HepG2 (cell line): ENCODE measurements around the gene TMX3. TPM values are rescaled to one million over a fixed set of nuclear protein-coding genes. Genes with fewer than 3 reads are reported as not detected.

Experiments used
- ATRX ChIP-seq: sonication (generic); formaldehyde crosslinking; IDR thresholded peaks from 2 replicates; pipeline ENCODE4 v1.4.0; 2020; ENCODE audit warnings: missing genetic modification reagents, borderline replicate concordance
- GTF3A ChIP-seq: sonication (generic); formaldehyde crosslinking; conservative IDR thresholded peaks from 2 replicates; pipeline ENCODE4 v1.4.0; 2020; ENCODE audit warnings: mild to moderate bottlenecking, missing genetic modification reagents
- IRF2 ChIP-seq: IDR thresholded peaks from 2 replicates; pipeline ENCODE4 v1.6.1; 2018; ENCODE audit warnings: missing genetic modification reagents, missing compliant biosample characterization
- ZNF232 ChIP-seq: sonication (generic); formaldehyde crosslinking; IDR thresholded peaks from 2 replicates; pipeline ENCODE4 v1.4.0; 2020; ENCODE audit warnings: missing genetic modification reagents, borderline replicate concordance
- ZNF567 ChIP-seq: sonication (generic); formaldehyde crosslinking; IDR thresholded peaks from 2 replicates; pipeline ENCODE4 v1.8.1; 2023; ENCODE audit warnings: mild to moderate bottlenecking, missing genetic modification reagents, borderline replicate concordance
- ZNF589 ChIP-seq: sonication (generic); formaldehyde crosslinking; conservative IDR thresholded peaks from 2 replicates; pipeline ENCODE4 v1.8.0; 2022; ENCODE audit warnings: mild to moderate bottlenecking, moderate library complexity, missing genetic modification reagents
- polyA plus RNA-seq, 8 experiments: library from polyadenylated mRNA; depleted of rRNA in 3 of 8; stranded (reverse) in 7 of 8; unstranded in 1 of 8; fragments of >200 nt; fragmentation: Illumina TruSeq in 4 of 8; extraction: Trizol in 4 of 8; gene quantifications; 2 replicates each; pipeline versions ENCODE4 v1.2.1 to v1.2.3, GENCODE V29; 2011 to 2016; ENCODE audit warnings: low read depth in 4 of 8, missing spikeins in 1 of 8, mixed read lengths in 1 of 8; ENCODE audit not compliant: insufficient read depth in 1 of 8
- total RNA-seq, 5 experiments: library from RNA; depleted of rRNA; stranded (reverse); fragments of >200 nt; fragmentation: Illumina TruSeq; extraction: Trizol; gene quantifications; 2 replicates each; pipeline ENCODE4 v1.2.3, GENCODE V29; 2016; ENCODE audit warnings: low read depth in 1 of 5
- TF ChIP-seq, protein P1 (sequence below): sonication (generic); formaldehyde crosslinking; IDR thresholded peaks from 2 replicates; pipeline ENCODE4 v1.4.0; 2020; ENCODE audit warnings: mild to moderate bottlenecking, missing genetic modification reagents
- TF ChIP-seq, protein P2 (sequence below): sonication (generic); formaldehyde crosslinking; IDR thresholded peaks from 2 replicates; pipeline ENCODE4 v1.5.1; 2020; ENCODE audit warnings: mild to moderate bottlenecking, missing genetic modification reagents, moderate library complexity

Gene TMX3
- total and polyA plus RNA-seq, 2 of the 13 experiments (the other 11 are each of a cell fraction or from before 2014, with no cell fraction given): 12.9 to 25.0 TPM

GRCh38 chr18:68701353-68701752 is 13.6 kb downstream of the TMX3 start (continued):
- TF ChIP-seq ZNF232 (CRISPR knock-in tag): no peak
- TF ChIP-seq, protein P1, sequence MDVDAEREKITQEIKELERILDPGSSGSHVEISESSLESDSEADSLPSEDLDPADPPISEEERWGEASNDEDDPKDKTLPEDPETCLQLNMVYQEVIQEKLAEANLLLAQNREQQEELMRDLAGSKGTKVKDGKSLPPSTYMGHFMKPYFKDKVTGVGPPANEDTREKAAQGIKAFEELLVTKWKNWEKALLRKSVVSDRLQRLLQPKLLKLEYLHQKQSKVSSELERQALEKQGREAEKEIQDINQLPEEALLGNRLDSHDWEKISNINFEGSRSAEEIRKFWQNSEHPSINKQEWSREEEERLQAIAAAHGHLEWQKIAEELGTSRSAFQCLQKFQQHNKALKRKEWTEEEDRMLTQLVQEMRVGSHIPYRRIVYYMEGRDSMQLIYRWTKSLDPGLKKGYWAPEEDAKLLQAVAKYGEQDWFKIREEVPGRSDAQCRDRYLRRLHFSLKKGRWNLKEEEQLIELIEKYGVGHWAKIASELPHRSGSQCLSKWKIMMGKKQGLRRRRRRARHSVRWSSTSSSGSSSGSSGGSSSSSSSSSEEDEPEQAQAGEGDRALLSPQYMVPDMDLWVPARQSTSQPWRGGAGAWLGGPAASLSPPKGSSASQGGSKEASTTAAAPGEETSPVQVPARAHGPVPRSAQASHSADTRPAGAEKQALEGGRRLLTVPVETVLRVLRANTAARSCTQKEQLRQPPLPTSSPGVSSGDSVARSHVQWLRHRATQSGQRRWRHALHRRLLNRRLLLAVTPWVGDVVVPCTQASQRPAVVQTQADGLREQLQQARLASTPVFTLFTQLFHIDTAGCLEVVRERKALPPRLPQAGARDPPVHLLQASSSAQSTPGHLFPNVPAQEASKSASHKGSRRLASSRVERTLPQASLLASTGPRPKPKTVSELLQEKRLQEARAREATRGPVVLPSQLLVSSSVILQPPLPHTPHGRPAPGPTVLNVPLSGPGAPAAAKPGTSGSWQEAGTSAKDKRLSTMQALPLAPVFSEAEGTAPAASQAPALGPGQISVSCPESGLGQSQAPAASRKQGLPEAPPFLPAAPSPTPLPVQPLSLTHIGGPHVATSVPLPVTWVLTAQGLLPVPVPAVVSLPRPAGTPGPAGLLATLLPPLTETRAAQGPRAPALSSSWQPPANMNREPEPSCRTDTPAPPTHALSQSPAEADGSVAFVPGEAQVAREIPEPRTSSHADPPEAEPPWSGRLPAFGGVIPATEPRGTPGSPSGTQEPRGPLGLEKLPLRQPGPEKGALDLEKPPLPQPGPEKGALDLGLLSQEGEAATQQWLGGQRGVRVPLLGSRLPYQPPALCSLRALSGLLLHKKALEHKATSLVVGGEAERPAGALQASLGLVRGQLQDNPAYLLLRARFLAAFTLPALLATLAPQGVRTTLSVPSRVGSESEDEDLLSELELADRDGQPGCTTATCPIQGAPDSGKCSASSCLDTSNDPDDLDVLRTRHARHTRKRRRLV (CRISPR knock-in tag): no peak
- TF ChIP-seq, protein P2, sequence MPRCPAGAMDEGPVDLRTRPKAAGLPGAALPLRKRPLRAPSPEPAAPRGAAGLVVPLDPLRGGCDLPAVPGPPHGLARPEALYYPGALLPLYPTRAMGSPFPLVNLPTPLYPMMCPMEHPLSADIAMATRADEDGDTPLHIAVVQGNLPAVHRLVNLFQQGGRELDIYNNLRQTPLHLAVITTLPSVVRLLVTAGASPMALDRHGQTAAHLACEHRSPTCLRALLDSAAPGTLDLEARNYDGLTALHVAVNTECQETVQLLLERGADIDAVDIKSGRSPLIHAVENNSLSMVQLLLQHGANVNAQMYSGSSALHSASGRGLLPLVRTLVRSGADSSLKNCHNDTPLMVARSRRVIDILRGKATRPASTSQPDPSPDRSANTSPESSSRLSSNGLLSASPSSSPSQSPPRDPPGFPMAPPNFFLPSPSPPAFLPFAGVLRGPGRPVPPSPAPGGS: no peak
- TF ChIP-seq IRF2: no peak
- no peak for TF ChIP-seq ATRX
- TF ChIP-seq ZNF589 (CRISPR knock-in tag): no peak
- TF ChIP-seq ZNF567: no peak
- no peak for TF ChIP-seq GTF3A (CRISPR knock-in tag)
